ENCODE data around the gene REM2.

GRCh38 chr14:22845103-22845394 is 38.0 kb upstream of the REM2 start:
- TF ChIP-seq CTCF (conservative IDR thresholded peaks at IDR 0.05) (no peak), ZFX (IDR thresholded peaks at IDR 0.05) (no peak)

All from C4-2B (cell line).